WTC11 (cell line): ENCODE measurements around the gene LRMDA. TPM values are rescaled to one million over a fixed set of nuclear protein-coding genes. Genes with fewer than 3 reads are reported as not detected.

Source experiments
- ATAC-seq: fragments of 200-7000 bp; cut with Tn5 transposase; 2 replicates; pipeline ENCODE4 v1.10.0; 2021; ENCODE audit warnings: mild to moderate bottlenecking, moderate library complexity
- CTCF ChIA-PET: fragments of 300-600 bp; sonication (Branson Sonifier 250); formaldehyde crosslinking; loops from one replicate; lab custom pipeline; 2021; ENCODE audit warnings: antibody characterized with exemption; lab: Charles Lee
- POLR2A ChIA-PET: fragments of 350-600 bp; sonication (Branson Sonifier 250); formaldehyde crosslinking; loops from one replicate; lab custom pipeline; 2021; ENCODE audit warnings: antibody characterized with exemption; lab: Charles Lee
- DNase-seq: peaks from one replicate; pipeline ENCODE4 v3.0.0; 2021; ENCODE audit warnings: low spot score
- H3K27ac Mint-ChIP-seq: 2 replicates; pipeline ENCODE4 v1.8.0; 2021; ENCODE audit warnings: mixed read lengths
- H3K27me3 Mint-ChIP-seq: 2 replicates; pipeline ENCODE4 v1.8.0; 2021; ENCODE audit warnings: low read depth, mild to moderate bottlenecking, moderate library complexity, mixed read lengths
- H3K36me3 Mint-ChIP-seq: 2 replicates; pipeline ENCODE4 v1.8.0; 2021; ENCODE audit warnings: mixed read lengths
- H3K4me1 Mint-ChIP-seq: 2 replicates; pipeline ENCODE4 v1.8.0; 2022; ENCODE audit warnings: mixed read lengths
- H3K4me3 Mint-ChIP-seq: 2 replicates; pipeline ENCODE4 v1.8.0; 2021; ENCODE audit warnings: mild to moderate bottlenecking, moderate library complexity, mixed read lengths
- H3K9me3 Mint-ChIP-seq: 2 replicates; pipeline ENCODE4 v1.8.0; 2021; ENCODE audit warnings: mixed read lengths
- ATF3 ChIP-seq: sonication (generic); formaldehyde crosslinking; conservative IDR thresholded peaks from 2 replicates; pipeline ENCODE4 v1.8.1; 2022; ENCODE audit warnings: mild to moderate bottlenecking, missing genetic modification reagents
- FOXP1 ChIP-seq: sonication (generic); formaldehyde crosslinking; IDR thresholded peaks from 2 replicates; pipeline ENCODE4 v1.8.0; 2022; ENCODE audit warnings: missing genetic modification reagents, mild to moderate bottlenecking, moderate library complexity, borderline replicate concordance
- GABPB1 ChIP-seq: sonication (generic); formaldehyde crosslinking; IDR thresholded peaks from 2 replicates; pipeline ENCODE4 v1.8.1; 2023; ENCODE audit warnings: mild to moderate bottlenecking, missing genetic modification reagents
- HMGXB4 ChIP-seq: sonication (generic); formaldehyde crosslinking; IDR thresholded peaks from 2 replicates; pipeline ENCODE4 v1.8.1; 2023; ENCODE audit warnings: mild to moderate bottlenecking, moderate library complexity, missing genetic modification reagents
- IRF1 ChIP-seq: sonication (generic); formaldehyde crosslinking; IDR thresholded peaks from 2 replicates; pipeline ENCODE4 v1.8.0; 2023; ENCODE audit warnings: missing genetic modification reagents
- JUN ChIP-seq: sonication (generic); formaldehyde crosslinking; IDR thresholded peaks from 2 replicates; pipeline ENCODE4 v1.8.0; 2023; ENCODE audit warnings: mild to moderate bottlenecking, missing genetic modification reagents
- MAX ChIP-seq: sonication (generic); formaldehyde crosslinking; IDR thresholded peaks from 2 replicates; pipeline ENCODE4 v1.8.0; 2022; ENCODE audit warnings: mild to moderate bottlenecking, missing genetic modification reagents
- MXD4 ChIP-seq: fragments of 250-450 bp; sonication (Bioruptor Pico); IDR thresholded peaks from 2 replicates; pipeline ENCODE4 v1.8.0; 2021; ENCODE audit warnings: mild to moderate bottlenecking, moderate library complexity, borderline replicate concordance
- NFE2L1 ChIP-seq: sonication (generic); formaldehyde crosslinking; IDR thresholded peaks from 2 replicates; pipeline ENCODE4 v1.8.1; 2023; ENCODE audit warnings: missing genetic modification reagents
- NR2C2 ChIP-seq: sonication (generic); formaldehyde crosslinking; IDR thresholded peaks from 2 replicates; pipeline ENCODE4 v1.8.0; 2022; ENCODE audit warnings: mild to moderate bottlenecking, missing genetic modification reagents
- NR3C1 ChIP-seq: sonication (generic); formaldehyde crosslinking; conservative IDR thresholded peaks from 2 replicates; pipeline ENCODE4 v1.8.1; 2023; ENCODE audit warnings: low read depth, mild to moderate bottlenecking, missing genetic modification reagents
- SMAD3 ChIP-seq: sonication (generic); formaldehyde crosslinking; IDR thresholded peaks from 2 replicates; pipeline ENCODE4 v1.8.0; 2022; ENCODE audit warnings: missing genetic modification reagents, mild to moderate bottlenecking, borderline replicate concordance
- SMAD4 ChIP-seq: sonication (generic); formaldehyde crosslinking; IDR thresholded peaks from 2 replicates; pipeline ENCODE4 v1.8.0; 2022; ENCODE audit warnings: mild to moderate bottlenecking, missing genetic modification reagents
- USF2 ChIP-seq: sonication (generic); formaldehyde crosslinking; IDR thresholded peaks from 2 replicates; pipeline ENCODE4 v1.8.1; 2023; ENCODE audit warnings: mild to moderate bottlenecking, missing genetic modification reagents, moderate library complexity
- ZBTB43 ChIP-seq: sonication (generic); formaldehyde crosslinking; IDR thresholded peaks from 2 replicates; pipeline ENCODE4 v1.8.1; 2023; ENCODE audit warnings: mild to moderate bottlenecking, missing genetic modification reagents
- ZNF138 ChIP-seq: sonication (generic); formaldehyde crosslinking; conservative IDR thresholded peaks from 2 replicates; pipeline ENCODE4 v1.8.1; 2022; ENCODE audit warnings: mild to moderate bottlenecking, moderate library complexity, missing genetic modification reagents
- ZNF219 ChIP-seq: sonication (generic); formaldehyde crosslinking; IDR thresholded peaks from 2 replicates; pipeline ENCODE4 v1.8.0; 2023; ENCODE audit warnings: missing genetic modification reagents, mild to moderate bottlenecking, borderline replicate concordance
- ZNF423 ChIP-seq: fragments of 250-450 bp; sonication (Bioruptor Pico); IDR thresholded peaks from 2 replicates; pipeline ENCODE4 v2.1.2; 2022; ENCODE audit warnings: mild to moderate bottlenecking, moderate library complexity
- ZNF532 ChIP-seq: fragments of 250-450 bp; sonication (Bioruptor Pico); IDR thresholded peaks from 2 replicates; pipeline ENCODE4 v1.9.0; 2021; ENCODE audit warnings: mild to moderate bottlenecking, borderline replicate concordance
- ZNF671 ChIP-seq: fragments of 250-450 bp; sonication (Bioruptor Pico); IDR thresholded peaks from 2 replicates; pipeline ENCODE4 v1.8.0; 2021; ENCODE audit warnings: mild to moderate bottlenecking
- total RNA-seq: library from RNA; stranded (reverse); gene quantifications from 3 replicates; pipeline ENCODE4 v1.2.3, GENCODE V29; 2021

The LRMDA gene
- total RNA-seq, 1 experiment from 2014 or later, result 0.92 TPM

- H3K27ac Mint-ChIP-seq, result no peak overlapping the region
- DNase-seq, result no peak
- H3K36me3 Mint-ChIP-seq, result no peaks in the 10 kb centered on the region
- no peak for ATAC-seq
- TF ChIP-seq ZNF423 (CRISPR knock-in tag) (no peak), FOXP1 (CRISPR knock-in tag) (no peak), NR2C2 (no peak)
- CTCF ChIA-PET, result no interaction called here
- no peaks in the 10 kb centered on the region for H3K9me3 Mint-ChIP-seq
- no peaks in the 10 kb centered on the region for H3K27me3 Mint-ChIP-seq
- peaks cover 20% of the 10 kb centered on the region for H3K4me1 Mint-ChIP-seq
- POLR2A ChIA-PET, result no interaction called here
- no peak overlapping the region for H3K4me3 Mint-ChIP-seq
Measured at GRCh38 chr10:76436981-76437380, 1005.6 kb downstream of the LRMDA start.

- POLR2A ChIA-PET, result no interaction called here
- H3K9me3 Mint-ChIP-seq, result no peaks in the 10 kb centered on the region
- no peak overlapping the region for H3K4me3 Mint-ChIP-seq
- H3K36me3 Mint-ChIP-seq, result no peaks in the 10 kb centered on the region
- H3K27me3 Mint-ChIP-seq, result no peaks in the 10 kb centered on the region
- H3K27ac Mint-ChIP-seq, result no peak overlapping the region
- H3K4me1 Mint-ChIP-seq, result no peaks in the 10 kb centered on the region
- CTCF ChIA-PET, result no interaction called here
- no peak for DNase-seq
- ATAC-seq, result no peak
- TF ChIP-seq ATF3 (CRISPR knock-in tag) (no peak), NR3C1 (no peak), MXD4 (no peak), USF2 (no peak), ZNF671 (no peak), IRF1 (CRISPR knock-in tag) (no peak), HMGXB4 (no peak), NFE2L1 (CRISPR knock-in tag) (no peak), ZNF138 (CRISPR knock-in tag) (no peak), JUN (no peak), ZNF219 (CRISPR knock-in tag) (no peak), SMAD4 (CRISPR knock-in tag) (no peak), ZNF532 (no peak)
Measured at GRCh38 chr10:76440426-76440825, 1009.0 kb downstream of the LRMDA start.

GRCh38 chr10:76442113-76442512 is 1010.7 kb downstream of the LRMDA start:
- POLR2A ChIA-PET, result no interaction called here
- ATAC-seq, result no peak
- no peaks in the 10 kb centered on the region for H3K4me1 Mint-ChIP-seq
- CTCF ChIA-PET, result no interaction called here
- H3K27me3 Mint-ChIP-seq, result no peaks in the 10 kb centered on the region
- no peaks in the 10 kb centered on the region for H3K36me3 Mint-ChIP-seq
- H3K4me3 Mint-ChIP-seq, result no peak overlapping the region
- H3K27ac Mint-ChIP-seq, result no peak overlapping the region
- no peaks in the 10 kb centered on the region for H3K9me3 Mint-ChIP-seq
- TF ChIP-seq SMAD3 (no peak), GABPB1 (CRISPR knock-in tag) (no peak), ZBTB43 (no peak), MAX (CRISPR knock-in tag) (no peak), MXD4 (no peak)
- no peak for DNase-seq
